ENCODE data around the gene VTI1A. TPM values are rescaled to one million over a fixed set of nuclear protein-coding genes. Genes with fewer than 3 reads are reported as not detected.
A peak's percentile ranks its signal among the peaks of the same experiment; 100 is the strongest.

VTI1A gene
- total and polyA plus RNA-seq, 9 of the 15 experiments (the other 6 are each of a cell fraction or from before 2014, with no cell fraction given) = 9.3 to 21.4 (median 16.0) TPM

GRCh38 chr10:112675560-112676083 lies 228.6 kb downstream of the VTI1A start (continued):
- no peak for TF ChIP-seq ZBTB11 (CRISPR knock-in tag; IDR thresholded peaks at IDR 0.05)
- TF ChIP-seq ZNF668 (CRISPR knock-in tag; IDR thresholded peaks at IDR 0.05) = no peak
- no peak for TF ChIP-seq UBTF (IDR thresholded peaks at IDR 0.05; ENCODE audit: borderline replicate concordance in 1 of 2, low read depth in 2 of 2, low read length in 2 of 2)
- no peak for TF ChIP-seq TFE3 (CRISPR knock-in tag; IDR thresholded peaks at IDR 0.05)
- TF ChIP-seq ATF7 (IDR thresholded peaks at IDR 0.05) = no peak
- no peak for TF ChIP-seq FOXJ2 (tag; IDR thresholded peaks at IDR 0.05)
- no peak for TF ChIP-seq ZNF695 (CRISPR knock-in tag; IDR thresholded peaks at IDR 0.05)
- no peak for TF ChIP-seq CSDE1 (IDR thresholded peaks at IDR 0.05)
- TF ChIP-seq ZNF165 (CRISPR knock-in tag; IDR thresholded peaks at IDR 0.05; ENCODE audit: borderline replicate concordance) = no peak
- TF ChIP-seq TCF3 (CRISPR knock-in tag; IDR thresholded peaks at IDR 0.05) = peak; percentile 59
- TF ChIP-seq ILF3 (IDR thresholded peaks at IDR 0.05; ENCODE audit: borderline replicate concordance) = no peak
- TF ChIP-seq ZNF431 (CRISPR knock-in tag; IDR thresholded peaks at IDR 0.05) = no peak
- peak; percentile 61 for TF ChIP-seq TAL1 (IDR thresholded peaks at IDR 0.05)
- TF ChIP-seq HMG20A (CRISPR knock-in tag; conservative IDR thresholded peaks at IDR 0.05) = no peak
- no peak for TF ChIP-seq ZBTB1 (CRISPR knock-in tag; IDR thresholded peaks at IDR 0.05; ENCODE audit: borderline replicate concordance, low read depth)
- no peak for TF ChIP-seq ZNF655 (CRISPR knock-in tag; IDR thresholded peaks at IDR 0.05)
- no peak for TF ChIP-seq MIER1 (IDR thresholded peaks at IDR 0.05; ENCODE audit: low read depth)
- TF ChIP-seq IRF9 (tag; IDR thresholded peaks at IDR 0.05) = no peak

All from K562 (cell line).